GM20431 (cell line): ENCODE data around the gene CROCC2.

Experiments
- in situ Hi-C: fragments of 300-500 bp; cut with MseI, MboI; formaldehyde crosslinking; loops from one replicate; pipeline ENCODE4 v1.15.0; 2020; ENCODE audit warnings: low sequenced_read_pairs; ENCODE audit not compliant: unreplicated experiment

CROCC2 gene

DNA sequence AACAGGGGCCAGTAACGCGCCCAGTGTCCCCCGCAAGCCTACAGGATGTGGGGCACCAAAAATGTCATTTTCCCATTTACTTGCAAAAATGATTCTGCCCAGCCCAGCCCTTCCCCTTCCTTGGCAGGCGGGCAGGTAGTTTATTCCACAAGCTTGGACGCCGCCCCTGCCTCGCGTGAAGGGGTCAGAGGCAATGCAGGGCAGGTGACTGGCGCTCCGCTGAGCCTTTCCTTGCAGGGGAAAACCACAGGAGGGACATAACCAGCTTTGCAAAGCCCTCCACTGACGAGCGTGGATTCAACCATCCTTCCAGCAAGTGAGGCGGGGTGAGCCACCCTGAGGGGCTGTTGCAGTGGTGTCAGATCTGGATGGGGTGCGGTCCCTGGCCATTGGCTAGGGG, 15.4 kb upstream of the CROCC2 start:
- in situ Hi-C loops = no loop called here

DNA sequence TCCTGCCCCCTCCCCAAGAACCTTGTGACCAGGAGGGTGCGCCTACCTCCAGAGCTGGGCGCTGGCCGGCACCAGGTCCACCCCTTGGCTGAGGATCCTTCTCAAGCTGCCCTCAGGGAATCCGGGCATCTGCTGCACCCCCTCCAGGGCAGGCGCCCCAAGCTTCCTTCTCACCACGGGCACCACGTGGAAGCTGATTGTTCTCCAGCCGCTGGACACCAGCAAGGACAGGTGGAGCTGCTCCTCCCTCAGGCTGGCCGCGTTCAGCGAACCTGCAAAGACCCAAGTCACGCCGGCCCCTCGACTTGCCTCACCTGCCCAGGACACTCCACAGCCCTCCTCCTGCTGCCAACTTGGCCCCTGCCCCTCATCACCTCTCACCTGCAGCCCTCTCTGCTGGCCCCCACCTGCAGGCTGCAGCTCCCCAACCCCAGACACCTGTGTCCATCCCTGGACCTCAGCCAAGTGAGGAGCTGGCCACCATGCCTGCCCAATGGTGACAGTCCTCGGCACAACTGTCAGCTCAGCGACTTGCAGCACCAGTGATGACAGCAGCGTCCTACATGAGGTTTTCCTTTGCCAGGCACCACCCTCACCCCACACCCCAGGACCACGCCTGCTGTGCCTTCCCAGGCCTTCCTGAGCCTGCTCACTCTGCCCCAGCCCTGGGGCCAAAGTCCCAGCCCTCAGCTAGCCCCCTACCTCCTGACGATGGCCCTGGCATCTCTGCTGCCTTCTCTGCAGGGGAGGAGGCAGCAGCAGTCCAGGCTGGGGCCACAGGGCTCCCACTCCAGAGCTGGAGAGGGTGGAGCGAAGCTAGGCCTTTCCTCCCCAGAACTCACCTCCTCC, 14.4 kb upstream of the CROCC2 start:
- in situ Hi-C loops = no loop called here

DNA sequence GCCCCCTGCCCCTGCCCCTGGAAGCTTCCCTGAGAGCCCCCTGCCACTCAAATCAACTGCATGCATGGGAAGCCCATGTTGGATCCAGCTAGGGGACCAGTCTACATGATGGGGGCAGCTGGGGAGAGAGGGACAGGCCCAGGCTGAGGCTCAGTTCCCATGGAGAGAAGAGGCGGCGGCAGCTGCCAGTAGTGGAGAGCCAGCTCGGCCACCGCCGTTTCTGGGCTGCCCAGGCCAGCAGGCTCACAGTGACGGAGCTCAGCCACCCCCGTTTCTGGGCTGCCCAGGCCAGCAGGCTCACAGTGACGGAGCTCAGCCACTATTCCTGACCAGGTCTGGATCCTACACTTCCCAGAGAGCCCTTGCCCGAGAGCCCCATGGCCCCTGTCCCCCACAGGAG, 13.8 kb upstream of the CROCC2 start:
- in situ Hi-C loops = no loop called here

DNA sequence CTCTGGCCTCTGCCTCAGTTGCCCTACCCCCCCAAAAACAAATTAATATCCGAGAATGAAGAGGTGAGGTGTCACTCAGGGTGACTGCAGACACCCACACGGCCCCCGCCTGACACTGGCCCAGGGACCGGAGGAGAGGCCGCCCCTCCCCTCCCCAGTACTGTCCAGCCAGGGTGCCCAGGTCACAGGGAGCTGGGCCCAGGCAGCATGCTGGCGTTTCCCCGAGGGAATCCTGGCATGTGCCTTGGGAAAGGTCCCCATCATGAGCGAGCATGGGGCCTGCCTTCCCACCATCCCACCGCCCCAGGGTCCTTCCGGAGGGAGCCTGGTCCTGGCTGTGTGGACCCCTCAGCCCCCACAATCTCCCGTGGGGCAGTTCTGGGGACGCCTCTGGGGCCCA, 13.2 kb upstream of the CROCC2 start:
- in situ Hi-C loops = no loop called here

DNA sequence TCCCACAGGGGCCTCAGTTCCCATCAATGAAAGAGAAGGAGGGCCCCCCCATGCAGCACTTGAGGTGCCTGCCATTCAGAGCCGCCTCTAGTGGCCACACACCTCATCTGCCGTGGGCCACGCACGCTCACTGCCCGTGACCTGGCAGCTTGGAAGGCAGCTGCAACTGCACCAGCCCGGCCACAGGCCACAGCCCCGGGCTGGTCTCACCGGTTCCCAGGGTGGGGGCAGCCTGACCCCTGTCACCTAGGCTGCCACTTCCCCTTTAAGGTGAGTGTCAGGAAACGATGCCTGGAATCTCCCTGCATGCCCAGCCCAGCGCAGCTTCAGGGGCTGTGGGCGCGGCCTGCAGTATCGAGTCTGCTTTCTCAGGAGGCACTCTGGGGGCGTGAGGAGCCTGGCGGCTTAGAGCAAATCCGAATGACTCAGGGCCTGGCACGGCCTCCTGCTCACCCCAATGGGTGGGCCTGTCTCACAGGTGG, 12.7 kb upstream of the CROCC2 start:
- in situ Hi-C loops = no loop called here

DNA sequence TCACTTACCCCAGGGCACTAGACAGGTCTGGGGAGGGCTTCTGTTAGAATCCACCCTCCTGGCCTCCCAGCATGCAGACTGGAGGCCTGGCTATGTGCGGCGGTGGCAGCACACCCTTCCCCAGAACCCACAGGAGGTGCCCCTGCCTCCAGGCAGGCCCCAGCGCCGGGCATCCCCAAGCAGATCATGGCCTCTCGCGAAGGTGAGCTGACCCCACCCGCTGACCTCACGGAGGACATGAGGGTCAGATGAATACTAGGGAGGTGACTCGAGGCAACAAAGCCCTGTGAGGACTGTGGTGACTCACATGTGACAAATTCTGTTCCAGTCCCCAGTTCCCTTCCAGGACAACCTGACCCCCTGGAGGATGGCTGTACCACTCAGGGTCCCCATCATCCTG, 12.1 kb upstream of the CROCC2 start:
- in situ Hi-C loops = no loop called here

DNA sequence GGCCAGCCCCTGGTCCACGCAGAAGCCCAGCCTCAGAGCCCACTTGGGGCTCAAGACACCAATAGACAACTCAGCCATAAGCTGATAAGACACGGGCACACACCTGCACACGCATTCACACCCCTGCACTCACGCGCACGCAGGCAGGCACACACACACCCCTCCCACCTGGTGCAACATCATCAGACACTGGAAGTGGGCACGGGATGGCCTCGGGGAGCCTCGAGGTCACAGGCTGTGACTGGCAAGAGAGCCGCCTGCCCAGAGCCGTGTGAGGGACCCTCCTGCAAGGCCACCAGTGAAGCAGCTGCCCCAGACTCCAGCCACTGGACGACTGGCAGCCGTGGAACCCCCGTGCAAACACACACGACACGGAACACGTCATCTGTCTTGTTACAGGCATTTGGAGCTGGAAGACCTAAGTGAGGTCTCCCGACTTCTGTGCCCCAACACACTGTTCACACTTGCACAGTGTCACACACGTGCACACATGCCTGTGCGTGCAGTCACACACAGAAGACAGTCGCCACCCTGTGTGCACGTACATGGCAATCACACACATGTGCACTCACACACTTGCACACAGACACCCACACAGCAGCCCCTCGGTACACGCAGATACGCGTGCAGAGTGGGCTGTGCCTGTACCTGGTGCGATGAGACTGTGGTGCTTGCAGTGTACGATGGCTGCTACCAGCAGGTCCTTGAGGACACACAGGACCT, 11.1 kb upstream of the CROCC2 start:
- in situ Hi-C loops = no loop called here

DNA sequence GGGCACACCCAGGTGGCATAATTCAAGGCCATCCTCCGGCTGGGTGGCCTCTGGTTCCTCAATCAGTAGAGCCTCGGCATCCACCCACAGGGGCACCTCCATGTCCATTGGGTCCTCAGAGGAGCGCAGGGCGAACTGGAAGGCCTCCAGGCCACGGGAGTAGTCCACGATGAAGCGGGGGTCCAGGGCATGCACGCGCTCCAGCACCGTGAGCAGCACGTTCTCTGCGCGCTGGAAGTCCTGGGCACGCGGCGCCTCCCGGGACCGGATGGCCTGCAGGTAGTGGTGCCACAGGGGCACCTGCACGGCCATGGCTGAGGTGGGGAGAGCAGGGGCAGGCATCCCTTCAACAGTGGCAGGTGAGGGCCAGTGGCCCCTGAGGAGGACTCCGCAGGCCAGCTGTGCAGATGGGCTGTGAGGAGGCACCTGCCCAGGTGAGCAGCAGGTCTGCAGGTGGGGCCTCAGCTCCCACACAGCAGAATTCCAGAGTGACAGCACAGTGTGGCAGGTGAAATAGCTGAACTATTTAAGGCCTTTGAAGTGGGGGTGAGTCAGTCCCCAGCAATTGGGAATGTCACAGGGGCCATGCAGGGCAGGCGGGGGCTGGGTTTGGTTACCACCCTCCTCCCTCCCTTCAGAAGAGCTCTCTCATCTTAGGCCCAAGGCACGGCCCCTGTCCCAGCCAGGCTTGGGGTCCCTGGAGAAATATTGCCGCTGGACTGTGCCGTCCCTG, 10.3 kb upstream of the CROCC2 start, which contains the start of gene MAB21L4:
Gene MAB21L4, minus strand, starts transcription at position 501 of the 733 bp plus-strand sequence. Its CDS starts 159 bp downstream, at position 342.
- in situ Hi-C loops = no loop called here

DNA sequence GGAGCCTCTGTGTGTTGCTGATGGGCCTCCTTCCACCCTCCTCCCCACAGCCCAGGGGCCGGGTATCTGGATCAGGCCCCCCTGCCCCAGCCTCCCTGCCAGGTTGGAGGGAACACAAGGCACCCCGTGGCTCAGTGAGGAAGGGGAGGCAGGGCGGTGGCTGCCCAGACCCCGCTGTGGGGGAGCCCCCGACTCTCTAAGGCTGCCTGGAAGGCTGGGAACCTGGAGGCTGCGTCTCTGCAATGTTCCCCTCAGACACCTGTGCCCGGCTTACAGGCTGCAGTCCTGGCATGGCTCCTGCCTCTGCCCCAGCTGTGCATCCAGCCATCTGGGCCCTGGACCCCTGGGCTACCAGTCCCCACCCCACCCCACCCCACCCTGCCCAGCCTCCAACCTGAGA, 9.7 kb upstream of the CROCC2 start:
- in situ Hi-C loops = no loop called here

DNA sequence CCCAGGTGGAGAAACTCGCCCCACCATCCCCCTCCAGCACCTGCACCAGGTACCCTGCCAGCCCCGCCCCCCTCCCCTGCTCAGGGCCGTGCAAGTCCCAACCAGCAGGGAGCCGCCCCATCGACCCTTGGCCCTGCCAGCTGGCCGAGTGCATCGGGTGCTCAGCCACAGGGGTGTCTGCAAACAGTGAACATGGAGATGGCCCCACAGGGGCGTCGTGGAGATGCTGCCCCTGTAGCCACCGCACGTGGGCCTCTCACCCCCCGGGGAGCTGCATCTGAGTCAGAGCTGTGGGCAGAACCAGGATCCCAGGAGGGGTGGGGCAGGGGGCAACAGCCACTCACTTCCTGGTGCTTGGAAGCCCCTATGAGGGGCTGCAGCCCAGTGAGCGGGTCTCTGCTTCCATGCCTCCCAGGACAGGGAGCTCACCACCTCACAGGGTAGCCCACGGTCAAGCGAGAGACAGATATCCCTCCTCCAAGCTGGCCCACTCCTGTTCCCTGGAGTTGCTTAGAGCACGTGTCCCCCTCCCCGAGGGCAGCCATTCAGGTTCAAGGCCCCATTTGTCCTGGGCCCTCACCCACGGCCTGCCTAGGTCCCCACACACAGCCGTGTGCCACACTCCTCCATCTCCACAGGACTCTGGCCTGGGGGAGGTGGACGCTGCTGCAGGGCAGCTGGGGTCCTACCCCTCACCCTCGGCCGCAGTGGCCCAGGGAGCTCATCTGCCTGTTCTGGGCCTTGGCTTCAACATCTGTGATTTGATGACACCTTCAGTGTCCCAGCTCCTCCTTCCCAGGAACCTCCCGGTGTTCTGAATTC, 9.1 kb upstream of the CROCC2 start:
- in situ Hi-C loops = no loop called here

DNA sequence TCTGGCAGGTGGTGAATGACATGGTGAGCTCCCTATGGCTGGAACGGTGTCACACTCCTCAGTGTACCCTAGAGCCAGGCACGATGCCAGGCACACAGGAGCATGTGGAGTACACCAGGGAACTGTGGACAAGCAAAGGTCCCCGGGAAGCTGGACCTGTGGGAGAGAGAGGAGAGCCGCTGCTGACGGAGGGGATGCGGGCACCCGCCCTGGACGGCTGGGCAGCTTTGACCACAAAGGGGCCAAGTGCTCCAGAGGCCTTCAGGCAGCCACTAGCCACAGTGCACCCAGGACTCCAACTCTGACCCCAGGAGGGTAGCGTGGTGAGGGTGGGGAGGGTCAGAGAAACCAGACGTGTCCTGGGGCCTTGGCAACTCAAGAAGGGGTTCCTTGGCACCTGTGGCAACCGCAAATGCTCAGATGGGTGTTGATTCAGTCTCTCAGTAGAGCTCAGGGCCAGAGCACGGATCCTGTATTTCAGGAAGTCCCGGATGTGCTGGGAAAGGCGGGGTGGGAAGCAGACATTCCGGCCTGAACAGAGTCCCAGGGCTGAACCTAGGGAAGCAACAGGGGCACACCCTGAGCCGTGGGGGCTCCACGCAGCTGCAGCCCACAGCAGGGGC, 7.9 kb upstream of the CROCC2 start:
- in situ Hi-C loops = no loop called here

DNA sequence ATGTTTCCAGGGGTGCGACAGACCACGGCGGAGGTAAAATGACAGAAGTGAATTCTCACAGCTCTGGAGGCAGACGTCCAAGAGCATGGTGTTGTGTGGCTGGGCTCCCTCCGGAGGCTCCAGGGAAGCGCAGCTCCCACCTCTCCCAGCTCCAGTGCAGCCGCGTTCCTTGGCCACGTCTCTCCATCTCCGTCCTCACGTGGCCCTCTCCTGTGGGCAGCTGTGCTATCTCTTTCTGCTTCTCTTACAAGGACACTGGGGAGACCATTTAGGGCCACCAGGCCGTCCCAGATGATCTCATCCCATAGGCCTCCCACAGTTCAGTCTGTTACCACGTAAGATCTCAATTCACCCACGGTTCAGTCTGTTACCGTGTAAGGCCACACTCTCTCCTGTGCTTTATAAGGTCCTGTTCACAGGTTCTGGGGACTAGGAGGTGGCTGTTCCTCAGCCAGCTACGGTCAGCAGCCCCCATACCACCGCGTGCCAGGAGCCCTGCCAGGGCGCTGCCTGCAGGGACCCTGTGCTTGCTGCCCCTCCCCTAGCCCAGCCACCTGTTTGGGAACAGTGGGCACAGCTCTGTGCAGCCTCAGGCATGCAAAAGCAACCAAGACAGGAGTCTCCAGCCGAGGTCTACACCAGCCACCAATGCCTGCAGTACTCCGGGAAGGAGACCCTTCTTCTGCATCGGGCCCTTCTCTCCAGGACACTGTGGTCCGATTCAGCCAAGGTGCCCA, 7.2 kb upstream of the CROCC2 start:
- in situ Hi-C loops = no loop called here

DNA sequence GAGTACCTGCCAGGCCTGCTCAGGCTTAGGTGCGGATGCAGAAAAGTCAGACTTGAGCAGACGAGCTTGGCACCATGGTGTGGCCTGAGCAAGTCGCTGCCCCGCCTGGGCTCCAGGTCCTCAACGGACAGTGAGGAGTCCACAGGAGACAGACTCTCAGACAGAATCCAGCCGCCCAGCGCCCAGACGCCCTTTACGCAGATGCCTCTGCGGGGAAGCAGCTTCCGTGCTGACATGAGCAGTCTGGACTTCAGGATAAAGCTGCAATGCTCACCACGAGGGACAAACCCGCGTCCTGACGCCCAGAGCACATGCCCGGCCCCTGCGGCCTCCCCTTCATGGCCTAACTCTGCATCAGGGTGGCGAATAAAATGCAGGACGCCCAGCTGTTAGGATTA, 6.7 kb upstream of the CROCC2 start:
- in situ Hi-C loops = no loop called here

DNA sequence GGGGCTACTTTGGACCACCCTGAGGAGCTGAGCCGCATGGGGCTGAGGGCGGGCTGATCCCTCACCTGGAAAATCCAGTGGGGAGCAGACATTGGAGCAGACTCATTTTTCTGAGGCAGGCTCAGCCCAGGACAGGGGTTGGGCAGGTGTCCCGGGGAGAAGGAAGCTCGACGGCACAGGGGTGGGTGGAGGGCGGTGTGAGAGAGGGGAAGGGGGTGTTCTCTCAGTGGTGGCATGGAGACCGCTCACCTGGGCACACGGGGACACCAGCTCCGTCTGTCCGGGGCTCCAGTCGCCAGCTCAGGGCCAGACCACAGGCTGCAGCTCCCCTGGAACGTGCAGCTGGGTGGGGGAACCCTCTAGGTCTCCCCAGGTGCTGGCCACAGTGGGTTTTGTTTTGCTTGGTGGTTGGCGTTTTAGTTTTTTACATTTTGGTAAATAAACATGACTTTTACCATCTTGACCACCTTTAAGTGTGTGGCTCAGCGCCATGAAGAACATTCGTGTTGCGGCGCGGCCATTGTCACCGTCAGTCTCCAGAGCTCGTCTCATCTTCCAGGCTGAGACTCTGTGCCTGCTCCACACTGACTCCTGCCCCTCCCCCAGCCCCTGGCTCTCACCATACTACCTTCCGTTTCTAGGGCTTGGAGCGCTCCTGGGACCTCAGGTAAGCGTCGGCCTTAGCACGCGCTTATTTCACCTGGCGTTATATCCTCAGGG, 5.8 kb upstream of the CROCC2 start:
- in situ Hi-C loops = no loop called here

DNA sequence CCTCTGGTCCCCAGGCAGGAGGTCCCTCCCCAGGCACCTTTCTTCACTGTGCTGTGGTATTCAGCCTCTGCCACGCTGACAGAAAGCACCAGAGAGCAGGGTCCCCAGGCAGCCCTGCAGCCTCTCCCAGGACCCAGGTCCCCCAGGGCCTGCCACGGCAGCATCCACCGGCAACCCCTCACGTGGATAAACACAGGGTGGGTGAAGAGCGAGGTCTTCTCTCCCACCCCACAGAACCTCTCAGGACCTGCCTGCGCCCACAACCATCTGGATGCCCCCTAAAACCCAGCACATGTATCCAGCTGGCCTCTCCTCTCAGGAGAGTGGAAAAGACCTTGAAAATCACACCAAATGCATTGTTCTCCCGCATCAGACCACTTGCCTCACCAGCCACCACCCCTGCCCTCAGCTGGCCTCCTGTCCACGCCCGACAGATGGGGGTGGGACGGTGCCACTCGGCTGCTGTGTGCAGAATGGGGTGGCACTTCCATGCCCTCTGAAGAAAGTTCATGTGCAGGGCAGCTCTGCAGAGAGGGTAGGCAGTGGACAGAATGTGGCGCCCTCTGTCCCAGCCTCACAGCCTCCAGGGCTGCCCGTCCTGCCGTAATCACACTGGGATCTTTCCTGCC, 4.0 kb upstream of the CROCC2 start:
- in situ Hi-C loops = no loop called here

DNA sequence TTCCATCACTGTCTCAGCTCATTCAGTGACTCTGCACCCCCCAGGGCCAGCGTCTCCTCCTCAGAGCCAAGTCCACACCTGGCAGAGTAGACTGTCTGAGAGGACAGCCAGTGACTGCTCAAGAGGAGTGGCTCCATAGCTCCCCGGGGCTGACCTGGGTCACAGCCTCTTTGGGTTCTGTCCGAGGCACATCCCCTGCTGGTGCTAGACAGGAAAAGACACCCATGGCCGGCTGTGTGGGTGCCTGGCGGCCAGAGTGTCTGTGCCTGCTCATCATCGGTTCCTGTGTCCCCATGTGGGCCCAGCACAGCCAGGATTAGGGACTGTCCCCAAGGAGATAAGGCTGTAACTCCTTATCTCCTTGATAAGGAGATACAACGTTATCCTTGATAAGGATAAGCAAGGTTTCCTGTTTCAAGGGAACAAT, 3.5 kb upstream of the CROCC2 start:
- in situ Hi-C loops = no loop called here

DNA sequence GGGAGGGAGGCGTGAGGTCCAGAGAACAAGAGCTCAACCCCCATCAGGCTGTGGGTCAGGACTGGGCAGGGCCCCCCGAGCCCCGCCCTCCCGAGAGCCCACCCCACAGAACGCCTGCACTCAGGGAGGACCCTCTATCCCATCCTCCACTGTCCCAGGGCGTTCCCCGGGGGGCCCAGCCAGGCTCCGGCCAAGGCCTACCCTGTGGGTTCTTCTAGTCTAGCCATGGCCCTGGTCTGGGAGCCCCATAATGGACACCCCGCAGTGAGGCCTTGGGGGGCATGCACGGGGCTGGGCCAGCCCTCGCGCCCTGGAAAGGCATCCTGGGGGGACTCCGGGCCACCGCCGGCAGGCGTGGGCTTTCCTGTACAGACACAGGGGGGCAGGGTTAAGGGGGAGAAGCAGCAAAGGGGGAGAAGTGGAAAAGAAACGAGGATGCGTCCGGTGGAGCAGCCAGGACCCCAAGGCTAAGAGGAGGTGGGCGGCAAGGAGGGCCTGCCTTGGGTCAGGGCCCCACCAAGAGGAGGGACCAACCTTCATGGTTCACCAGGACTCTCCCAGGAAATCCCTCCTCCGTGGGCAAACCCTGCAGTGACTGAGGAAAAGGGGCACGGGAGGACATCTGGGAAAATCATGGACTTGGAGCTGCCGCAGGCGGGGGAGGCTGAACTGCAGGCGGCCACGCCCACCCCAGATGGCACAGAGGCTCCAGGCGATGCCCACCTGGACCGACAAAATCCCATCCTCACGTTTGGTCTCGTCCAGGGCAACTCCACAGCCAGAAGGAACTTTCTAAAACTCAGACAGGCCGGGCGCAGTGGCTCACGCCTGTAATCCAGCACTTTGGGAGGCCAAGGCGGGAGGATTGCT, 2.7 kb upstream of the CROCC2 start:
- in situ Hi-C loops = no loop called here
